GM19193 (cell line): ENCODE results near the gene TXNRD2.

Source experiments
- POLR2A ChIP-seq: IDR thresholded peaks from 4 replicates; pipeline ENCODE4 v1.6.1; 2011; ENCODE audit not compliant: insufficient read depth, insufficient read length; ENCODE audit errors: extremely low read depth

TXNRD2 gene

GRCh38 chr22:19915287-19915954 is 26.2 kb downstream of the TXNRD2 start:
- TF ChIP-seq POLR2A = no peak

DNA sequence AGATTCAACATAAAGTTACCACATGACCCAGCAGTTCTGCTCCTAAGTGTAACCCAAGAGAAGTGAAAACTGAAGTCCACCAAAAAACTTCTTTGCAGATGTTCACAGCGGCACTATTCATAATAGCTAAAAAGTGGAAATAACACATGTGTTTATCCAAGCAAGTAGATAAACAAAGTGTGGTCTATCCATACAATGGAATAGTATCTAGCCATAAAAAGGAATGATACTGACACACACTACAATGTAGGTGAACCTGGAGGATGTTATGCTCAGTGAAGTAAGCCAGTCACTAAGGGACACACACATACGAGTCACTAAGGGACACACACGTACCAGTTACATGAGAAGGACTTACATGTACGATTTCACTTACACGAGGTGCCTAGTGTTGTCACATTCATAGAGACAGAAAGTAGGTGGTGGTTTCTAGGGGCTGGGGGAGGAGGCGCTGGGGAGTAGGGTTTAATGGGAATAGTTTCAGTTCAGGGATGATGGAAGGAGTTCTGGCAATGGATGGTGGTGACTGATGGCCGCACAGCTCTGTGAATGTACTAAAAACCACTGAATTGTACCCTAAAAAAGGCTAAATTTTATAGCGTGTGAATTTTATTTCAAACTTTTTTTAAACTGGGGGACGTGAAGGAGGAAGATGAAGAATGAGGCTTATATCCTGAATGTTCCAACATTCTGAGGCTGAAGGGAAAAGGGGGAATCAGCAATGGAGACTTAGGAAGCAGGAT is 27.2 kb downstream of the TXNRD2 start:
- no peak for TF ChIP-seq POLR2A

GRCh38 chr22:19913337-19913936 is 28.2 kb downstream of the TXNRD2 start:
- no peak for TF ChIP-seq POLR2A

- TF ChIP-seq POLR2A = no peak
Observed at GRCh38 chr22:19912271-19912999, 29.2 kb downstream of the TXNRD2 start.

- TF ChIP-seq POLR2A = no peak
Observed at GRCh38 chr22:19911540-19912270, 29.9 kb downstream of the TXNRD2 start.

GRCh38 chr22:19910180-19910744 is 31.4 kb downstream of the TXNRD2 start:
- no peak for TF ChIP-seq POLR2A

- no peak for TF ChIP-seq POLR2A
Observed at GRCh38 chr22:19909350-19910179, 32.1 kb downstream of the TXNRD2 start.

DNA sequence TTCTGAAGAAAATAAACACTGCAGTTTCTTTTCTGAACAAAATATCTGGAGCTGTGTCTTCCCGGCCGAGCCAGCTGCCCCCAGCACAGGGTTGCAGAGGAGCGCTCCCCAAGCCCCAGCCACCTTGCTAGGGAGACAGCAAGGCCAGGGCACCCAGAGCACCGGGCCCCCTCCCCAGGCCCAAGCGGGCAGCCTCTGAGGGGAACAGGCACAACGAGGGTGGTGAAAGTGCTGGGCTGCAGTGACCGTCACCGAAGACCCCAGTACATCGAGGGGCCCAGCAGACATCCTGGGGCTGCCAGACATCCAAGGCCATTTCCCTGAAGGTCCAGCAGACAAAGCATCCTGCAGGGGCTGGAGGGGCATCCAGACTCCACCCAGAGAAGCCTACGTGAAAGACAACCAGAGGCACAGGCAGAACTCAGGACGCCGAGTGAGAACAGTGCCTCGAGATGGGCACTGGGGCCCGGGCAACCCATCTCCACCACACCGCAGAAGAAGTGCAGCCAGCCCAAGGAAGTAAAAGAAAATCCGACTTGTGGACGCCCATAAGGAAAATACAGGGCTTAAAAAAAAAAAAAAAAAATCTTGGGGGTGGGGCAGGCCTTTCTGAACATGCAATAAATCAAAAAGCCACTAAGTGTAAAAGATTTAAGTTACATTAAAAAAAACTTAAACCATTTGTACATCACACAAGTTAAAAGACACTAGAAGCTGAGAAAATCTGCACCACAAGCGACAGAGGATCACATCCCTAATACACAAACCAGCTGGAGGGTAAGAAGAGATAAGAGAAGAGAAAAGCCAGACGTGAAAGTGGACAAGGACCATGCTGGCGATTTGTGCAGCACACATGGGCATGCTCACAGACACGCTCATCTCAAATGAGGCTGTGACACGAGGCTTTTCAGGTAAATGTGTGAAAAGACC is 36.0 kb downstream of the TXNRD2 start:
- no peak for TF ChIP-seq POLR2A

DNA sequence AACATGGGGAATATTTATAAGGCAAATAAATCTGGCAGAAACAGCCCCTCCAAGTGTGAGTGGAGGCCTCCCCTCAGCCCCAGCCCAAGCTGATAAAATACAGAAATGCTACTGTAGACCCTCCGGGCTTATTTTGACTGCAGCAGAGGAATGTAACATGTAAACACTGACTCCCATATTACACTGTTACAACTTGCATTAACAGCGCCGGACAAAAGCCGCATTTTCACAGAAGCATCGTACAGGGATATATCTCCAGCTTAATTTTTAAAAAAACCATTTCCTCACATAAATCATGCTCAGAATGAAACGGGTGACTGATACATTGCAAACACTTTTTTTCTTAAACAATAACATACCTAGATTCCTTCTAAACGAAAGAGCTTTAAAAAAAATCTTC is 36.7 kb downstream of the TXNRD2 start:
- TF ChIP-seq POLR2A = no peak

GRCh38 chr22:19904174-19904856 is 37.3 kb downstream of the TXNRD2 start:
- no peak for TF ChIP-seq POLR2A

- no peak for TF ChIP-seq POLR2A
Observed at GRCh38 chr22:19903513-19903912, 38.1 kb downstream of the TXNRD2 start.

DNA sequence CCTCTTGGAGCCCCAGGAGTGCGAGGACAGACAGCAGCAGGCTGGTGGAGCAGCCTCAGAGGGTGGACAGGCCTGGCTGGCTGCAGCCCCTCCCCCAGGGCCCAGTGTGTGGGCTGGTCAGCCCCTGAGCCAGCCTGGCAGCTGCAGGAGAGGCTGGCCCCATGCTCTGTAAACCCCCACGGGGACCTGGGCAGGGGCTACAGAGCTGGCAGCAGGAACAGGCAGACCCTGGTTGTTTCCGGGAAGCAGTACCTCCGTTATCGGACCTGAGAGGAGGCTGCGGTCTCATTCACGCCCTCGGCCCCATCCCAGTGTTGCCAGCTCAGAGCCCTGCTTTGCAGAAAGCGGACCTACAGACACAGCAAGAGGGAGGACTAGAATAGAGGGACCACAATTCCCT is 38.6 kb downstream of the TXNRD2 start:
- no peak for TF ChIP-seq POLR2A
